Activated CD4-positive, alpha-beta T cell treated with anti-CD3 and anti-CD28 coated beads for 24 hours (primary cell): Measurements from ENCODE around the gene ARMH4.

Experiments used
- DNase-seq, 2 donors: peaks; one replicate each; pipeline ENCODE4 v3.0.0-alpha.2; 2020; ENCODE audit warnings: low read depth in 2 of 2

ARMH4 gene

GRCh38 chr14:58027904-58028303 lies 124.1 kb downstream of the ARMH4 start:
- no peak for DNase-seq

DNA sequence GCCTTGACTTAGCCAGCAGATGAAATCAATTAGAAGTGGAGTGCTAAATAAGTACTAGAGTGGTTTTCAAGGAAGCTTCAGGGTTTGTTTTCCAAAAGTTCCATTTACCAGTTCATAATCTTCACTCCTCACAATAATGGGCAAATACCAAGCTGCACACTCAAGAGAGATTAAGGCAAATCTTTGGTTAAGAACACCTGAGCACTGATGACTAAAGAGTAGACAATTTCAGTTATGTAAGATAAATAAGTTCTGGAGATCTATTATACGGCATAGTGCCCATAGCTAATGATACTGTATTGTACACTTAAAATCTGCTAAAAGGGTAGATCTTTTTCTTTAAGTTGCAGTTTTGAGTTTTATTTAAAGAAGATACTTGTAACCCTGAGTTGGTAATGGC lies 125.0 kb downstream of the ARMH4 start:
- DNase-seq: no peak

- no peak for DNase-seq
These were observed 125.8 kb downstream of the ARMH4 start for GRCh38 chr14:58026219-58026618.

- no peak for DNase-seq
These were observed 137.2 kb downstream of the ARMH4 start for GRCh38 chr14:58014778-58015177.

DNA sequence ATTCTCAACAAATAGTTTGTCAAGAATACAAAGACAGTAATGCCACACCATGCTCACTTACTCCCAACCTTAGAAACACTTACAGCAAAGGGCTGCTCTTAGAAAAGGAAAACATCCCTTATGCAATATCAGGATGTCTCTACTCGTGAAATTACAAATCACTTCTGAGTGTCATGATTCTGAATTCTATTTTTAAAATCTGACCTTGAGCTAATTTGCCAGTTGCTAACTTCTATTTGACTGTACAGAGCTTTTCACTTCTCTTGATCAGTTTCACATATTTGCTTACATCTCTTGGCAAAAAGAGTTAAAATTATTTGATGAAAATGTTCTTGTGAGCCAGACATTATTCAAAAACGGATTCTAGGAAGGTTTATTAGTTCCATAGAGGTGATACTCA lies 149.4 kb downstream of the ARMH4 start:
- no peak for DNase-seq

DNA sequence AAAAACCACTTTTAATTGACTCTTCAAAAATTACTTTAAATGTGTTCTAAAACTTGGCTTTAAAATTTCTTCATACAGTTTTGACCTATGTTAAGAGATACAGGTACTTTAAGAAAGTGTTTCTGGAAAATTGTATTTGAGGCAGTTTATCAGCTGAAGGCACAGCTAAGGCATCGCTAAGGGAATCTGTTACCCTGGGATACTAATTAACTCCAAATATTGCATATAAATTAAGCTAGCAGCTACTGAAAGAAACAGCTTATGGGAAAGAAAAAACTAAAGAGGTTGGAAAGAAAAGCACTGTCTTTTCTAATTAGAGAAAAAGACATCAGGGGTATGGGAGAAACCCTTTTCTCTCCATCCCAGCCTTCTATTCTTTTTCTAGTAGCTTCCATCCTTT lies 152.0 kb downstream of the ARMH4 start:
- DNase-seq: no peak

GRCh38 chr14:57999471-57999870 lies 152.5 kb downstream of the ARMH4 start:
- no peak for DNase-seq

GRCh38 chr14:57998766-57999165 lies 153.2 kb downstream of the ARMH4 start:
- no peak for DNase-seq

GRCh38 chr14:57991353-57991752 lies 160.7 kb downstream of the ARMH4 start:
- DNase-seq: no peak

- DNase-seq: no peak
These were observed 163.6 kb downstream of the ARMH4 start for GRCh38 chr14:57988445-57988844.

DNA sequence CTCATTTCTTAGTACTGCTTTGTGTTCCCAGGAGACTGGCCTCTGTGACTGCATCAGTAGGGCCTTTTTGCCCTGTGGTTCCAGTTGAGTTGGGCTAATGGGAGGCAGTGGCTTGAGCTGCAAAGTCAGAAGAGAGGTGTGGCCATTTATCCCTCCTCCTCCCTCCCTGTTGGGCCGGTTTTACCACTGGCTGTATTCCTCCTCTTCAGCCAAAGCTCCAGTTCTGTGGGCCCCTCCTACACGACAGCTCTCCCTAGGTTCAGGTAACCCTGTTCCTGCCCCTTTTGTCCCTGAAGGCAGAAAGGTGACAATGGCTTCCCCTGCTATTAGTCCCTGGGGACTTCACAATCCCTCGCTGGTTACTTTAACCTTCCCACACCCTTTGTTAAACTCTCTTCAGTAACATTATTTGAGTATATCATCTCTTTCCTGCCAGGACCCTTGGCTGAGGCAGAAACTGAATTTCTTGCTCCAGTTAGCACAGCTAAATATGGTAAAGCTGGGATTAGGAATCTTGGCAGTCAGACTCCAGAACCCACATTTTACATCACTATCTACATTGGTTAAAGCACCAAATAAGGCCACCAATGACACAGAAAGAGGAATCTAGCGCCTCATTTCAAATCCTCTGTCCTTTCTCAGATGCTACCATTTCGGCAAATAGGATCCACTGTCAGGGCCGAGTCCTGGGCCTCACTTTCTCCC lies 164.3 kb downstream of the ARMH4 start:
- DNase-seq: no peak

DNA sequence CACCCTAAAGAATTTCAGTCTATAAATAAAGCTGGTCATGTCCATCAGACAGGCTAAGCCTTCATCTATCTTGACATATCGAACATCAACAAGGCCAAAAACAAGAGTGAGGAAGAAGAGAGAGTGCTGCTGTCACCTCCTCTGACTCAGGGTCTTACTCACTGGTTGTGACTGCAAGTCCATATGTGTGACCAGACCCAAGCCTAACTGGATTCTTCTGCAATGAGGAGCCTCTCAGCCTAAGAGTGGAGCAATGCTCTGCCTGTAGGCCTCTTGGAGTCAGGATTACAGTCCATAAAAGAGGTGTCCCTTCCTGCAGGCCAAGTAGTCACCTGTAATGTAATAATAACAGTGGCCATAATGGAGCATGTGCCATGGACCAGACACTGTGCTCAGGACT lies 165.0 kb downstream of the ARMH4 start:
- no peak for DNase-seq

DNA sequence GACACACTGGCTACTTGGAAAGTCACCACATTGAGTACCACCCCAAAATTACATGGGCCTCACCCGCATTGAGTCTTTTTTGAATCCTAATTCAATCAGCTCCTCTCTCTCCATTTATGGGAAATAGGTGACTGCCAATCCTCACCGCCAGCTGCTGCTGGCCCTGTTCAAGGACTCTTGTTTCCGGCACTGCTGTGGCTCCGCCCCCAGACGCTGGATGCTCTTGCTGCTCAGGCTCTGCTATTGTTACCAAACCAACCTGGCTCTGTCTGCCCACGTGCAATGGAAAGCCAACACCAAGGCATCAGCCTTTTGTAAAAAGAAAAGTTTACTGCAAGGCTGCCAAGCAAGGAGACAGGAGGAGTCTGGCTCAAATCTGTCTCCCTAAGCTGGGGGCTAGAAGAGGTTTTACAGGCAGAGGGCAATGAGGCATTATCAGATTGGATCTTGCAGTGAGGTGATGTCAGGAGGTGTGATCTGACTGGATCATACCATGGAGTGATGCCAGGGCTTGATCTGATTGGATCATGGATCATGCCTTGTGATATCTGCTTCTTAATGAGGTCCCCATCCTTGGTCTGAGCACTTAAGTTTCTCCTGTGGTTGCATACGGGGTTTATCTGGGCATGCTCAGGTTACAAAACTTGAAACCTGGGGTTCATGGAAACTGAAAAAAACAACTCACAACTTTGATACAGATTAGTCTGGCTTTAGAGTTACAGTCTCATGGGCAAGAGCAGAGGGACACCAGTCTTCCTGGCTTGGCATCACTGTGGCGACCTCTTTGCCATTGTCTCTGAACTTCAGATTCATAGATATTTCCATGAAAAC lies 169.0 kb downstream of the ARMH4 start:
- DNase-seq: no peak

DNA sequence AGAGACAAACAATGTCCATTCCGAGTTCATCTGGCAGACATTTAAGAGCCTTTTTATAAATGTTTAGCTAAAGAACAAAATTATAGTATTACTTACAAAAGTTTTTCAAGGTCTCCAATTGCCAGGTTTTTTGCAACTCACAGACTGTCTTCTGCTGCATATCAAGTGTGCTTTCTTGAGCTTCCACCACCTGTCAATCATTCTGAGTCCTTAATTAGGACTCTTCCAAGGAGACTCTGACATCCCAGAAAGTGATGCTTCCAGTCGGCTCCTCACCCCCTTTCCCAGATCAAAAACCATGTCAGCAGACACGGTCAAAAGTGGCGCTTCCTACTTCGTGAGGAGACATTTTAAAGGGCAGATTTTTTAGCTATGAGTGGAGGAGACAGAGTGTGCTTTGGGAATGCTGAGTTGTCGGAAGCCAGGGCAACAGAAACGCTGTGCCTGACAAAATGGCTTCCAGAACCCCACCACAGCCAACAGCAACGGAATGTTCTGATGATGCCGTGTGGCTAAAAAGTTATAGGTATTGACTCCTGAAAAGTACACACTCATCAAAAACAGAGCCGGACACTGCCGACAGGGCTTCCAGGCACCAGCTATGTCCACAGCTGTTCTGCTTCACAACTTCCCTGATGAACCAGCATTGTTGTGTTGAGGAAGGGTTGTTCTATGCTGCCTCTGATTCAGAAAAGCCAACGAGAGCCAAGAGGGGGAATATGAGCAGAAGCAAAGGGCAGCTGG lies 170.0 kb downstream of the ARMH4 start:
- no peak for DNase-seq

- no peak for DNase-seq
These were observed 172.5 kb downstream of the ARMH4 start for GRCh38 chr14:57979376-57980048.

GRCh38 chr14:57976701-57977100 lies 175.3 kb downstream of the ARMH4 start:
- no peak for DNase-seq

DNA sequence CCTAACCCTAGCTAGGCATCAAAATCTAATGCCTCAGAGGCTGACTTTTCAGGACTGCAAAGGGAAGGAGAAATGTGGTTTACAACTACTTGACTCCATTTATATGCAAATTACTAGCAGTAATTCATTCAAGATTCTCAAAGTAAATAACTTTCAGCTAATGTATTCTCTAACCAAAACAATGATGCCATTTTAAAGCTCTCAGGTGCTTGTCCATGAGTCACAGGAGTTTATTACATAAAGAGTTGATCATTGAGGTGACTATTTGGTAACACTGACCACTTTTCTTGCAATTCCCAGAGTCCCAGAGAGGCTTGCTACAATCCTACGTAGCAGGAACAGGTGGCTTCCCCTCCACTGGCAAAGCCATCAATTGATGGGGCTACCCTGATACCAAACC lies 177.1 kb downstream of the ARMH4 start:
- no peak for DNase-seq

DNA sequence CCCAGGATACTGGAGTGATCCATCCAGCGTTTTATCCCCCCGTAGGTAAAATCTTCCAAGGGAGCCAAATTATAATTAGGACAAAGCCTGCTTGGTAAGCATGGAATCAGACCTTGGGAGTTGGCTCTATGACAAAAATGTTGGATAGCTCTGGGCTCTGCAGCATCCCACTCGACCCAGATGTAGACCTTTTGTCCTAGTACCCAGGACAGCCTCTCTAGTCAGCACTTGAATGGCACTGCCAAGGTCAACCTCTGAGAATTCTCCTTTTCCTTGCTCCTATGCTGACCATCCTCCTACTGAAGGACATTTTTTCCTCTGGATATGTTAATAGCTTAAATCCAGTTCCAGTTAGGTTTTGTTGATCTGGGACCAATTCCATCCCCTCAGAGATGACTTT lies 181.4 kb downstream of the ARMH4 start:
- DNase-seq: no peak

GRCh38 chr14:57970175-57970574 lies 181.8 kb downstream of the ARMH4 start:
- no peak for DNase-seq

- no peak for DNase-seq
These were observed 188.9 kb downstream of the ARMH4 start for GRCh38 chr14:57963071-57963470.

DNA sequence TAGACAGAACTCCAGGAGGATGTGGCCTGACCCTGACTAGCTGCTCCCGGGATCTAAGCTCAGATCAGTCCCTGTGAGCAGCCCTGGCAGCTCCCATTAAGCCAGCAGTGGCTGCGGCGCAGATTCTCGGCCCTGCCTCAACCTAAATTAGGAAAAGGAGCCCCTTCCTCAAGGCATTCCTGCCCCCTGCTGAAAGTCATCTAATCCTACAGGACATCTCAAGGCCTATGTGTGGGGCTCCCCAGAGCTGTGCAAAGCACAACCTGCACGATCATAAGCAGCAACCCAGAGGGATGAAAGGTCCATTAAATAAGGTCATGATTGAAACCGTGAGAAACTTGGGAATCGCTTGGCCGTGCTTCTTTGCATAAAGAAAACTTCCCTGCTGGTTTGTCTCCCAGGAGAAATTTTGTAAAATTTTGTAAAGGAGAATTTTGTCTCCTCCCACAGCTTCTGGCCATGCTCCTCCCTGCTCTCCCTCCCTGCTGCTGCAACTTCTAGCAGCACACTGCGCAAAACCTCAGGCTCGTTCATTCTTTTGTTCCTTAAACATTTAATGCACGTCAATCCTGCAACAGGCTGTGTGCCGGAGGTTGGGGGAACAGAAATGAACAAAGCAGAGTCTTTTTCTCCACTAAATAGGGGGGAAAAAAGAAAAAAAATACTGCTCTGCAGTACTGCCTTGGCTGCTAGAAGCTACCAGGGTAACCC lies 189.5 kb downstream of the ARMH4 start:
- no peak for DNase-seq

GRCh38 chr14:57961786-57962060 lies 190.3 kb downstream of the ARMH4 start:
- DNase-seq: no peak
